ENCODE measurements around the gene SCN8A.

The SCN8A gene

GRCh38 chr12:51753980-51754675, 163.1 kb downstream of the SCN8A start:
- Histone ChIP-seq H3K4me3 (ENCODE audit: severe bottlenecking) (no peak overlapping the region), H3K27me3 (ENCODE audit: insufficient read depth, poor library complexity, severe bottlenecking) (no peaks in the 10 kb centered on the region), H3K27ac (ENCODE audit: poor library complexity, severe bottlenecking) (no peak overlapping the region), H3K4me1 (ENCODE audit: insufficient read depth, poor library complexity, severe bottlenecking) (peaks cover 4% of the 10 kb centered on the region), H3K9me3 (ENCODE audit: severe bottlenecking) (no peaks in the 10 kb centered on the region), H3K36me3 (ENCODE audit: low read depth) (no peaks in the 10 kb centered on the region)
- ATAC-seq (ENCODE audit: low read depth) (no peak), DNase-seq (ENCODE audit: low spot score) (no peak)
- TF ChIP-seq CTCF (IDR thresholded peaks at IDR 0.05; ENCODE audit: poor library complexity, severe bottlenecking), result no peak

GRCh38 chr12:51755251-51755650, 164.2 kb downstream of the SCN8A start:
- no peak for TF ChIP-seq CTCF (IDR thresholded peaks at IDR 0.05; ENCODE audit: poor library complexity, severe bottlenecking)
- Histone ChIP-seq H3K4me3 (ENCODE audit: severe bottlenecking) (no peak overlapping the region), H3K36me3 (ENCODE audit: low read depth) (no peaks in the 10 kb centered on the region), H3K9me3 (ENCODE audit: severe bottlenecking) (no peaks in the 10 kb centered on the region), H3K27me3 (ENCODE audit: insufficient read depth, poor library complexity, severe bottlenecking) (no peaks in the 10 kb centered on the region), H3K27ac (ENCODE audit: poor library complexity, severe bottlenecking) (no peak overlapping the region), H3K4me1 (ENCODE audit: insufficient read depth, poor library complexity, severe bottlenecking) (peaks cover 10% of the 10 kb centered on the region)
- ATAC-seq (ENCODE audit: low read depth) (no peak), DNase-seq (ENCODE audit: low spot score) (no peak)

- H3K4me3 ChIP-seq (ENCODE audit: severe bottlenecking), result no peak overlapping the region
- H3K9me3 ChIP-seq (ENCODE audit: severe bottlenecking), result no peaks in the 10 kb centered on the region
- H3K27me3 ChIP-seq (ENCODE audit: insufficient read depth, poor library complexity, severe bottlenecking), result no peaks in the 10 kb centered on the region
- ATAC-seq (ENCODE audit: low read depth) (peak; percentile 73), DNase-seq (ENCODE audit: low spot score) (no peak)
- H3K36me3 ChIP-seq (ENCODE audit: low read depth), result no peaks in the 10 kb centered on the region
- H3K27ac ChIP-seq (ENCODE audit: poor library complexity, severe bottlenecking), result no peak overlapping the region
- TF ChIP-seq CTCF (IDR thresholded peaks at IDR 0.05; ENCODE audit: poor library complexity, severe bottlenecking), result no peak
- peaks cover 10% of the 10 kb centered on the region for H3K4me1 ChIP-seq (ENCODE audit: insufficient read depth, poor library complexity, severe bottlenecking)
These were observed 168.1 kb downstream of the SCN8A start for GRCh38 chr12:51759175-51759574.

DNA sequence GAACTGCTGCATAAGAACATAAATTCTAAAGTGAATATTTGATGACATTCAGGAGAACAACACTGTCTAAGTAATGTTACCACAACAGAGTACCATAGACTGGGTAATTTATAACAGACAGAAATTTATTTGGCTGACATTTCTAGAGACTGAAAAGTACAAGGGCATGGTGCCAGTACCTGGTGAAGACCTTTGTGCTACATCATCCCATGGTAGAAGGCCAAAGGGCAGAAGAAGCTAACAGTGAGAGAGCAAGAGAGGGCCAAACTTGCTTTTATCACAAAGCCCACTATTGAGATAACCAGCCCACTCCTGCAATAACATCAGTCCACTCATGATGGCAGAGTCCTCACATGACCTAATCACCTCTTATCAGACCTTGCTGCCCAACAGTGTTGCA, 168.7 kb downstream of the SCN8A start:
- no peak overlapping the region for H3K27ac ChIP-seq (ENCODE audit: poor library complexity, severe bottlenecking)
- TF ChIP-seq CTCF (IDR thresholded peaks at IDR 0.05; ENCODE audit: poor library complexity, severe bottlenecking), result no peak
- ATAC-seq (ENCODE audit: low read depth), result no peak

DNA sequence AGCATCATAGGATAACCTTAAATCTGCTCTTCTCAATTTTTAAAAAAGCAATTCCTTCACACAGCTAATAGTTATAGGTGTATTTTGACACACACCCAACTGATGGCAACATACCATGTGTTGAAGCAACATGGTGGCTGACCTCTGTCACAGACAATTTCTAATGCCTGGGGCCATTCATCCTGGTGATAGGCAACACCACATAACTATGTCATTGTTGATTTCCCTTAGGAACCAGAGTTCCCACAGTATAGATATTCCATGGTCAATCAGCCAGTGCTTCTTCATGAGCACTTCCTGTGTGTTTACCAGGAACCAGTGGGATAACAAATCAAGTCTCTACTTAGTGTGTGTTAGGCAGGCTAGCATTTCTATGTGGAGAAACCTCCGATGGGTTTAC, 169.2 kb downstream of the SCN8A start:
- DNase-seq (ENCODE audit: low spot score), result no peak
- Histone ChIP-seq H3K36me3 (ENCODE audit: low read depth) (no peaks in the 10 kb centered on the region), H3K27ac (ENCODE audit: poor library complexity, severe bottlenecking) (no peak overlapping the region), H3K4me3 (ENCODE audit: severe bottlenecking) (no peak overlapping the region), H3K9me3 (ENCODE audit: severe bottlenecking) (no peaks in the 10 kb centered on the region), H3K27me3 (ENCODE audit: insufficient read depth, poor library complexity, severe bottlenecking) (no peaks in the 10 kb centered on the region), H3K4me1 (ENCODE audit: insufficient read depth, poor library complexity, severe bottlenecking) (peaks cover 10% of the 10 kb centered on the region)
- TF ChIP-seq CTCF (IDR thresholded peaks at IDR 0.05; ENCODE audit: poor library complexity, severe bottlenecking), result no peak
- no peak for ATAC-seq (ENCODE audit: low read depth)

More for the DNA sequence above, 168.7 kb downstream of the SCN8A start:
- H3K27me3 ChIP-seq (ENCODE audit: insufficient read depth, poor library complexity, severe bottlenecking), result no peaks in the 10 kb centered on the region
- DNase-seq (ENCODE audit: low spot score), result no peak
- no peaks in the 10 kb centered on the region for H3K9me3 ChIP-seq (ENCODE audit: severe bottlenecking)
- H3K4me1 ChIP-seq (ENCODE audit: insufficient read depth, poor library complexity, severe bottlenecking), result peaks cover 10% of the 10 kb centered on the region
- no peaks in the 10 kb centered on the region for H3K36me3 ChIP-seq (ENCODE audit: low read depth)
- no peak overlapping the region for H3K4me3 ChIP-seq (ENCODE audit: severe bottlenecking)

All from RWPE2 (cell line).